ENCODE measurements around the gene SS18L1.

Gene SS18L1

GRCh38 chr20:62168890-62169435, 25.4 kb downstream of the SS18L1 start:
- in situ Hi-C loops (cut with MboI; ENCODE audit: low sequenced_read_pairs), result no loop called here

GRCh38 chr20:62170536-62170935, 27.0 kb downstream of the SS18L1 start:
- in situ Hi-C loops (cut with MboI; ENCODE audit: low sequenced_read_pairs), result no loop called here

- in situ Hi-C loops (cut with MboI; ENCODE audit: low sequenced_read_pairs), result no loop called here
Observed at GRCh38 chr20:62171245-62171644, 27.7 kb downstream of the SS18L1 start.

GRCh38 chr20:62172666-62173065, 29.1 kb downstream of the SS18L1 start:
- in situ Hi-C loops (cut with MboI; ENCODE audit: low sequenced_read_pairs), result no loop called here

- in situ Hi-C loops (cut with MboI; ENCODE audit: low sequenced_read_pairs), result no loop called here
Observed at GRCh38 chr20:62174021-62174804, 30.6 kb downstream of the SS18L1 start.

- in situ Hi-C loops (cut with MboI; ENCODE audit: low sequenced_read_pairs), result no loop called here
Observed at GRCh38 chr20:62174870-62175624, 31.5 kb downstream of the SS18L1 start.

GRCh38 chr20:62175711-62176110, 32.1 kb downstream of the SS18L1 start:
- in situ Hi-C loops (cut with MboI; ENCODE audit: low sequenced_read_pairs), result no loop called here

GRCh38 chr20:62176866-62177265, 33.3 kb downstream of the SS18L1 start:
- in situ Hi-C loops (cut with MboI; ENCODE audit: low sequenced_read_pairs), result no loop called here

GRCh38 chr20:62177307-62177706, 33.7 kb downstream of the SS18L1 start:
- in situ Hi-C loops (cut with MboI; ENCODE audit: low sequenced_read_pairs), result no loop called here

GRCh38 chr20:62178316-62179161, 35.0 kb downstream of the SS18L1 start:
- in situ Hi-C loops (cut with MboI; ENCODE audit: low sequenced_read_pairs), result no loop called here

GRCh38 chr20:62179162-62179504, 35.6 kb downstream of the SS18L1 start:
- in situ Hi-C loops (cut with MboI; ENCODE audit: low sequenced_read_pairs), result no loop called here

GRCh38 chr20:62181808-62182207, 38.2 kb downstream of the SS18L1 start:
- in situ Hi-C loops (cut with MboI; ENCODE audit: low sequenced_read_pairs), result no loop called here

- in situ Hi-C loops (cut with MboI; ENCODE audit: low sequenced_read_pairs), result no loop called here
Observed at GRCh38 chr20:62182469-62183425, 39.2 kb downstream of the SS18L1 start, which contains the start of gene MTG2. Gene MTG2, plus strand, starts transcription at chr20:62183028. Its CDS starts 10,393 bp downstream, at chr20:62193421.

GRCh38 chr20:62183426-62184142, 40.0 kb downstream of the SS18L1 start:
- in situ Hi-C loops (cut with MboI; ENCODE audit: low sequenced_read_pairs), result no loop called here

GRCh38 chr20:62186096-62186426, 42.5 kb downstream of the SS18L1 start:
- in situ Hi-C loops (cut with MboI; ENCODE audit: low sequenced_read_pairs), result no loop called here

GRCh38 chr20:62186887-62187866, 43.6 kb downstream of the SS18L1 start:
- in situ Hi-C loops (cut with MboI; ENCODE audit: low sequenced_read_pairs), result no loop called here

GRCh38 chr20:62190639-62191411, 47.3 kb downstream of the SS18L1 start:
- in situ Hi-C loops (cut with MboI; ENCODE audit: low sequenced_read_pairs), result no loop called here

Measured in HL-60/S4 treated with retinoic acid at 250 ng/mL for 4 days and 3 days (cell line).